Thoracic aorta (tissue), 2 donors: ENCODE measurements around the gene VAV2. TPM values are rescaled to one million over a fixed set of nuclear protein-coding genes. Genes with fewer than 3 reads are reported as not detected.

Experiments used
- ATAC-seq: fragments of 150-250 bp; one replicate; pipeline ENCODE4 v1.8.0; 2017; ENCODE audit warnings: low read depth; ENCODE audit not compliant: insufficient number of reproducible peaks, low FRiP score
- DNase-seq: peaks from one replicate; pipeline ENCODE4 v3.0.0-alpha.2; 2020; ENCODE audit warnings: low spot score
- H3K27ac ChIP-seq, 2 donors: fragments of 200-600 bp; sonication (generic); 1 replicate in 1 of 2; 2 replicates in 1 of 2; pipeline ENCODE4 v1.5.1; 2016; ENCODE audit warnings: mild to moderate bottlenecking in 2 of 2, moderate library complexity in 2 of 2
- H3K27me3 ChIP-seq: fragments of 200-600 bp; sonication (generic); replicated peaks from 2 replicates; pipeline ENCODE4 v1.6.0; 2016; ENCODE audit warnings: mild to moderate bottlenecking; ENCODE audit not compliant: insufficient read depth
- H3K36me3 ChIP-seq: fragments of 200-600 bp; sonication (generic); one replicate; pipeline ENCODE4 v1.5.1; 2016
- H3K4me1 ChIP-seq, 2 donors: fragments of 200-600 bp; sonication (generic); 1 replicate in 1 of 2; 2 replicates in 1 of 2; pipeline versions ENCODE4 v1.5.1 to v1.6.0; 2016; ENCODE audit warnings: low read depth in 2 of 2, mild to moderate bottlenecking in 1 of 2; ENCODE audit not compliant: control insufficient read depth in 1 of 2
- H3K4me3 ChIP-seq: fragments of 200-600 bp; sonication (generic); 2 replicates; pipeline ENCODE4 v1.5.1; 2016; ENCODE audit warnings: mild to moderate bottlenecking
- H3K9me3 ChIP-seq: fragments of 200-600 bp; sonication (generic); 2 replicates; pipeline ENCODE4 v1.5.1; 2016
- CTCF ChIP-seq: fragments of 200-600 bp; sonication (generic); IDR thresholded peaks from one replicate; pipeline ENCODE4 v1.5.1; 2019; ENCODE audit warnings: antibody characterized with exemption
- total RNA-seq, 2 donors: library from RNA; depleted of rRNA; stranded (reverse); fragments of >200 nt; gene quantifications; one replicate each; pipeline versions ENCODE4 v1.1.0 to v1.2.3, GENCODE V29; 2016

The VAV2 gene
- total RNA-seq, 2 donors from 2014 or later: 10.1 to 11.5 TPM

- DNase-seq (no peak), ATAC-seq (no peak)
- Histone ChIP-seq H3K27me3 (no peaks in the 10 kb centered on the region), H3K4me1 (peaks cover 0 to under 1% of the 10 kb centered on the region in 2 donors), H3K4me3 (no peak overlapping the region), H3K36me3 (peaks cover 30% of the 10 kb centered on the region), H3K27ac (no peak overlapping the region), H3K9me3 (peaks cover 8% of the 10 kb centered on the region)
- no peak for TF ChIP-seq CTCF
Observed at GRCh38 chr9:133771486-133772482, 220.3 kb downstream of the VAV2 start.

- no peak for DNase-seq
- H3K27me3 ChIP-seq: no peaks in the 10 kb centered on the region
- H3K4me1 ChIP-seq: no peaks in the 10 kb centered on the region
- peaks cover 30% of the 10 kb centered on the region for H3K36me3 ChIP-seq
- H3K9me3 ChIP-seq: peaks cover 8% of the 10 kb centered on the region
- no peak overlapping the region for H3K27ac ChIP-seq
- no peak overlapping the region for H3K4me3 ChIP-seq
- no peak for ATAC-seq
- TF ChIP-seq CTCF: no peak
Observed at GRCh38 chr9:133770076-133770777, 221.9 kb downstream of the VAV2 start.

GRCh38 chr9:133769511-133770075 is 222.5 kb downstream of the VAV2 start:
- H3K36me3 ChIP-seq: peaks cover 23% of the 10 kb centered on the region
- ATAC-seq: no peak
- no peaks in the 10 kb centered on the region for H3K27me3 ChIP-seq
- no peak overlapping the region for H3K27ac ChIP-seq
- DNase-seq: no peak
- peaks cover 8% of the 10 kb centered on the region for H3K9me3 ChIP-seq
- TF ChIP-seq CTCF: no peak
- H3K4me3 ChIP-seq: no peak overlapping the region
- no peaks in the 10 kb centered on the region for H3K4me1 ChIP-seq

GRCh38 chr9:133768859-133769510 is 223.1 kb downstream of the VAV2 start:
- DNase-seq (no peak), ATAC-seq (no peak)
- H3K36me3 ChIP-seq: peaks cover 17% of the 10 kb centered on the region

More at GRCh38 chr9:133768859-133769510, 223.1 kb downstream of the VAV2 start:
- Histone ChIP-seq H3K4me3 (no peak overlapping the region), H3K27me3 (no peaks in the 10 kb centered on the region), H3K27ac (no peak overlapping the region), H3K9me3 (peaks cover 8% of the 10 kb centered on the region), H3K4me1 (no peaks in the 10 kb centered on the region)
- no peak for TF ChIP-seq CTCF
